Measurements from ENCODE around the gene CFAP97D2. TPM values are rescaled to one million over a fixed set of nuclear protein-coding genes. Genes with fewer than 3 reads are reported as not detected.
"Not testable (repeated sequence)": the region's sequence is repeated elsewhere in the genome, so short reads cannot be mapped to it uniquely, and the experiment has no call there.

CFAP97D2 gene
- total and polyA plus RNA-seq, 10 donors = 0.05 TPM; not detected in 9

DNA sequence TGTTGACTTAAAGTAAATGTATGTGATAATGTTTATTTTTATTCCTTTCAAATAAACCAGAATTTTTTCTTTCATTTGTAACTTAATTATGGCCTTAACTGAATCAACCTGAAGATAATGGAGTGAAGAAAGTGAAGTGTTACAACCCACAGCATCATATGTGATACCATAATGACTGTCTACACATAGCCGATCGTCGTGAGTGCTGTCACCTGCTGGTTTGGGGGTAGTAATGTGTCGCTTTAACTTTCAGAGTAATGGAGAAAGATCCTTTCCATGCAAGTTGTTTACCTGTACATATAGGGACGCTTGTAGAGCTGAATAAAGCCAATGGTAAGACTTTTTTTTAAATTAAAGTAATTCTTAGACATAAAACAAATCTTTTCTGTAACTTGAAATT, 65.6 kb downstream of the CFAP97D2 start:
- Histone ChIP-seq H3K4me3 (no peak overlapping the region), H3K9me3 (no peaks in the 10 kb centered on the region), H3K4me1 (no peaks in the 10 kb centered on the region), H3K36me3 (peaks cover 13 to 100% (median 100%) of the 10 kb centered on the region in 6 donors), H3K27ac (no peak overlapping the region), H3K27me3 (replicated peaks in 1 of 7) (no peaks in the 10 kb centered on the region)
- no peak for DNase-seq
- WGBS, 5 donors = 79 to 89% (median 87%) methylated on average over 5 of the region's 5 CpGs
- intact Hi-C loops (cut with DNase I; ENCODE audit: low total_unique reads) = no loop called here
- TF ChIP-seq POLR2AphosphoS5 (IDR thresholded peaks at IDR 0.05) (no peak), POLR2A (IDR thresholded peaks at IDR 0.05) (no peak)
- TF ChIP-seq, protein P1, sequence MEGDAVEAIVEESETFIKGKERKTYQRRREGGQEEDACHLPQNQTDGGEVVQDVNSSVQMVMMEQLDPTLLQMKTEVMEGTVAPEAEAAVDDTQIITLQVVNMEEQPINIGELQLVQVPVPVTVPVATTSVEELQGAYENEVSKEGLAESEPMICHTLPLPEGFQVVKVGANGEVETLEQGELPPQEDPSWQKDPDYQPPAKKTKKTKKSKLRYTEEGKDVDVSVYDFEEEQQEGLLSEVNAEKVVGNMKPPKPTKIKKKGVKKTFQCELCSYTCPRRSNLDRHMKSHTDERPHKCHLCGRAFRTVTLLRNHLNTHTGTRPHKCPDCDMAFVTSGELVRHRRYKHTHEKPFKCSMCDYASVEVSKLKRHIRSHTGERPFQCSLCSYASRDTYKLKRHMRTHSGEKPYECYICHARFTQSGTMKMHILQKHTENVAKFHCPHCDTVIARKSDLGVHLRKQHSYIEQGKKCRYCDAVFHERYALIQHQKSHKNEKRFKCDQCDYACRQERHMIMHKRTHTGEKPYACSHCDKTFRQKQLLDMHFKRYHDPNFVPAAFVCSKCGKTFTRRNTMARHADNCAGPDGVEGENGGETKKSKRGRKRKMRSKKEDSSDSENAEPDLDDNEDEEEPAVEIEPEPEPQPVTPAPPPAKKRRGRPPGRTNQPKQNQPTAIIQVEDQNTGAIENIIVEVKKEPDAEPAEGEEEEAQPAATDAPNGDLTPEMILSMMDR (IDR thresholded peaks at IDR 0.05 in 8 of 11, conservative IDR thresholded peaks at IDR 0.05 in 3 of 11) = no peak

- TF ChIP-seq POLR2AphosphoS5 (IDR thresholded peaks at IDR 0.05) = no peak
- TF ChIP-seq POLR2A (IDR thresholded peaks at IDR 0.05) = no peak
- TF ChIP-seq, protein P1 (IDR thresholded peaks at IDR 0.05 in 8 of 11, conservative IDR thresholded peaks at IDR 0.05 in 3 of 11) = no peak
- H3K27me3 ChIP-seq (replicated peaks in 1 of 7) = no peaks in the 10 kb centered on the region
- no peak overlapping the region for H3K27ac ChIP-seq
- H3K4me3 ChIP-seq = no peak overlapping the region
- H3K9me3 ChIP-seq = no peaks in the 10 kb centered on the region
- 82 to 91% (median 85%) methylated on average over 3 of the region's 3 CpGs for WGBS, 5 donors
- intact Hi-C loops (cut with DNase I; ENCODE audit: low total_unique reads) = no loop called here
- no peak for DNase-seq
- H3K36me3 ChIP-seq = peaks cover 14 to 100% (median 96%) of the 10 kb centered on the region in 6 donors
- no peaks in the 10 kb centered on the region for H3K4me1 ChIP-seq
Measured at GRCh38 chr13:114248011-114248410, 69.0 kb downstream of the CFAP97D2 start.

DNA sequence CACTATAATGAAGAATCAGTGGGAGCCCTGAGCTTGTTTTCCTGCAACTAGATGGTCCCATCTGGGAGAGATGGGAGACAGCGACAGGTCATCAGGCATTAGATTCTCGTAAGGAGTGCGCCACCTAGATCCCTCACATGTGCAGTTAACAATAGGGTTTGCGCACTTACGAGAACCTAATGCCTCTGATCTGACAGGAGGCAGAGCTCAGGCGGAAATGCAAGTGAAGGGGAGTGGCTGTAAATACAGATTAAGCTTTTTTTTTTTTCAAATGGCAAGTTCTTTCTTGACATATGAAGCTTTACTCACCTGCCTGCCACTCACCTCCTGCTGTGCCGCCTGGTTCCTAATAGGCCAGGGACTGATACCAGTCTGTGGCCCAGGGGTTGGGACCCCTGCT, 70.0 kb downstream of the CFAP97D2 start:
- DNase-seq = no peak
- Histone ChIP-seq H3K4me1 (no peaks in the 10 kb centered on the region), H3K27ac (no peak overlapping the region), H3K36me3 (peaks cover 14 to 100% (median 90%) of the 10 kb centered on the region in 6 donors), H3K27me3 (replicated peaks in 1 of 7) (no peaks in the 10 kb centered on the region), H3K4me3 (no peak overlapping the region), H3K9me3 (no peaks in the 10 kb centered on the region)
- intact Hi-C loops (cut with DNase I; ENCODE audit: low total_unique reads) = no loop called here
- 95 to 98% (median 96%) methylated on average over 7 of the region's 7 CpGs for WGBS, 5 donors
- TF ChIP-seq POLR2A (IDR thresholded peaks at IDR 0.05) (no peak), POLR2AphosphoS5 (IDR thresholded peaks at IDR 0.05) (no peak)
- TF ChIP-seq, protein P1 (IDR thresholded peaks at IDR 0.05 in 8 of 11, conservative IDR thresholded peaks at IDR 0.05 in 3 of 11) = no peak

GRCh38 chr13:114251639-114252440, 72.8 kb downstream of the CFAP97D2 start:
- H3K4me1 ChIP-seq; H3K9me3 ChIP-seq; H3K27me3 ChIP-seq (replicated peaks in 1 of 7); H3K27ac ChIP-seq; intact Hi-C loops (cut with DNase I; ENCODE audit: low total_unique reads); DNase-seq; H3K4me3 ChIP-seq: not testable (repeated sequence)
- peaks cover 4 to 100% (median 84%) of the 10 kb centered on the region in 6 donors for H3K36me3 ChIP-seq
- 73 to 83% (median 76%) methylated on average over 1 of the region's 1 CpG for WGBS, 5 donors
